Thymus (tissue), 11 donors: ENCODE data around the gene KCNA5. TPM values are rescaled to one million over a fixed set of nuclear protein-coding genes. Genes with fewer than 3 reads are reported as not detected.

Experiments used
- DNase-seq, 9 donors: peaks; one replicate each; pipeline ENCODE4 v3.0.0-alpha.2; 2013; ENCODE audit warnings: low spot score in 9 of 9, low read depth in 6 of 9, missing footprints in 1 of 9
- H3K27ac ChIP-seq, 2 donors: one replicate each; pipeline ENCODE4 v1.5.1; 2013; ENCODE audit warnings: control low read depth in 1 of 2, low read depth in 1 of 2, low read length in 1 of 2, mild to moderate bottlenecking in 1 of 2, moderate library complexity in 1 of 2
- H3K27me3 ChIP-seq, 2 donors: one replicate each; pipeline ENCODE4 v1.5.1; 2013; ENCODE audit warnings: low read length in 1 of 2; ENCODE audit not compliant: control insufficient read depth in 2 of 2, insufficient read depth in 1 of 2
- H3K36me3 ChIP-seq, 2 donors: one replicate each; pipeline ENCODE4 v1.5.1; 2013; ENCODE audit warnings: low read length in 1 of 2, mild to moderate bottlenecking in 1 of 2, moderate library complexity in 1 of 2; ENCODE audit not compliant: control insufficient read depth in 2 of 2, insufficient read depth in 2 of 2
- H3K4me1 ChIP-seq, 2 donors: one replicate each; pipeline ENCODE4 v1.5.1; 2013; ENCODE audit warnings: low read length in 2 of 2; ENCODE audit not compliant: control insufficient read depth in 2 of 2, insufficient read depth in 2 of 2
- H3K4me3 ChIP-seq, 2 donors: one replicate each; pipeline ENCODE4 v1.5.1; 2013; ENCODE audit warnings: low read length in 2 of 2, control low read depth in 1 of 2, mild to moderate bottlenecking in 1 of 2
- H3K9me3 ChIP-seq, 2 donors: one replicate each; pipeline ENCODE4 v1.5.1; 2013; ENCODE audit warnings: low read length in 1 of 2, mild to moderate bottlenecking in 1 of 2; ENCODE audit not compliant: control insufficient read depth in 2 of 2, insufficient read depth in 1 of 2
- WGBS: extraction: QIAGEN DNeasy Blood & Tissue Kit; methylation state at CpG from one replicate; pipeline ENCODE4 v1.1.7; 2013; 5-methylcytosine and 5-hydroxymethylcytosine counted together
- polyA plus RNA-seq: library from polyadenylated mRNA; stranded (reverse); fragments of 200-250 nt; gene quantifications from one replicate; pipeline ENCODE4 v1.2.3, GENCODE V29; 2013
- total RNA-seq: library from RNA; stranded (reverse); fragments of 120-200 nt; gene quantifications from one replicate; pipeline ENCODE4 v1.2.4, GENCODE V29; 2013
- donor health status: healthy.

Gene KCNA5
- total and polyA plus RNA-seq, 2 donors = 0.33 to 2.9 TPM

- no peak overlapping the region for H3K27ac ChIP-seq
- H3K27me3 ChIP-seq = peaks cover 0 to 9% of the 10 kb centered on the region in 2 donors
- 95% methylated on average over 6 of the region's 6 CpGs for WGBS
- H3K4me1 ChIP-seq = no peaks in the 10 kb centered on the region
- no peak overlapping the region for H3K4me3 ChIP-seq
- no peak for DNase-seq
- no peaks in the 10 kb centered on the region for H3K36me3 ChIP-seq
- no peaks in the 10 kb centered on the region for H3K9me3 ChIP-seq
These were observed 33.5 kb upstream of the KCNA5 start for GRCh38 chr12:5010151-5010550.

GRCh38 chr12:5012337-5012736 lies 31.3 kb upstream of the KCNA5 start:
- peaks cover 0 to 9% of the 10 kb centered on the region in 2 donors for H3K27me3 ChIP-seq
- 93% methylated on average over 6 of the region's 6 CpGs for WGBS
- DNase-seq = no peak
- no peak overlapping the region for H3K27ac ChIP-seq
- no peak overlapping the region for H3K4me3 ChIP-seq
- H3K9me3 ChIP-seq = no peaks in the 10 kb centered on the region
- H3K36me3 ChIP-seq = no peaks in the 10 kb centered on the region
- H3K4me1 ChIP-seq = no peaks in the 10 kb centered on the region

DNA sequence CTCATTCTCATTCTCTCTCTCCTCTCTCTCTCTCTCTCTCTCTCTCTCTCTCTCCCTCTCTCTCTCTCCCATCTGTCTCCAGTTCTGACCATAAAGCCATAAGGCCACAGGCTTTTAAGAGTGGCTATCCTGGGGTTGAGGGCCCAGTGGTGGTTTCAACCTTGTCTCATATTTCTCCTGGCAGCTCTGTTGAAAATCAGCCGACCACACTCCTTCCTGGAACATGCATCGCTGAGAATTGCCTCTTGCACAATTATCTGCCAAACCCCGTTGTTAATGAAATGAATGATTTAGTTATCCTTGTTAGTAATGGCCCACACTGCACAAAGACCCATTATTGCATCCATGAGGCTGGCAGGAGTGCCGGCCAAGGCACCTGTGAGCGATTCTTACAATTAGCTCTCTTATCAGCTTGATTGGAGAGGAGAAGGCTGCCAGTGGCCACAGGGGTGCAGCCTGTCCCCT lies 30.4 kb upstream of the KCNA5 start:
- H3K36me3 ChIP-seq = no peaks in the 10 kb centered on the region
- peaks cover 0 to 9% of the 10 kb centered on the region in 2 donors for H3K27me3 ChIP-seq
- H3K9me3 ChIP-seq = no peaks in the 10 kb centered on the region
- no peak overlapping the region for H3K27ac ChIP-seq
- H3K4me3 ChIP-seq = no peak overlapping the region
- H3K4me1 ChIP-seq = no peaks in the 10 kb centered on the region
- no peak for DNase-seq
- WGBS = 65% methylated on average over 5 of the region's 5 CpGs

GRCh38 chr12:5014269-5014668 lies 29.4 kb upstream of the KCNA5 start:
- Histone ChIP-seq H3K9me3 (no peaks in the 10 kb centered on the region), H3K4me1 (no peaks in the 10 kb centered on the region), H3K36me3 (no peaks in the 10 kb centered on the region), H3K4me3 (no peak overlapping the region), H3K27ac (no peak overlapping the region), H3K27me3 (peaks cover 0 to 9% of the 10 kb centered on the region in 2 donors)
- 89% methylated on average over 2 of the region's 2 CpGs for WGBS
- no peak for DNase-seq

- no peaks in the 10 kb centered on the region for H3K9me3 ChIP-seq
- no peaks in the 10 kb centered on the region for H3K4me1 ChIP-seq
- no peak overlapping the region for H3K27ac ChIP-seq
- peaks cover 0 to 6% of the 10 kb centered on the region in 2 donors for H3K27me3 ChIP-seq
- no peak for DNase-seq
- no peaks in the 10 kb centered on the region for H3K36me3 ChIP-seq
- H3K4me3 ChIP-seq = no peak overlapping the region
- WGBS = 89% methylated on average over 12 of the region's 12 CpGs
These were observed 27.8 kb upstream of the KCNA5 start for GRCh38 chr12:5015711-5016492.

GRCh38 chr12:5016526-5016925 lies 27.2 kb upstream of the KCNA5 start:
- Histone ChIP-seq H3K9me3 (no peaks in the 10 kb centered on the region), H3K4me3 (no peak overlapping the region), H3K4me1 (no peaks in the 10 kb centered on the region), H3K36me3 (no peaks in the 10 kb centered on the region), H3K27me3 (peaks cover under 1 to 6% of the 10 kb centered on the region in 2 donors), H3K27ac (no peak overlapping the region)
- no peak for DNase-seq
- 96% methylated on average over 5 of the region's 5 CpGs for WGBS

GRCh38 chr12:5017638-5018348 lies 25.9 kb upstream of the KCNA5 start:
- Histone ChIP-seq H3K27ac (no peak overlapping the region), H3K4me1 (no peaks in the 10 kb centered on the region), H3K4me3 (no peak overlapping the region), H3K9me3 (no peaks in the 10 kb centered on the region), H3K36me3 (no peaks in the 10 kb centered on the region), H3K27me3 (peaks cover 3 to 6% of the 10 kb centered on the region in 2 donors)
- DNase-seq = no peak
- 86% methylated on average over 24 of the region's 24 CpGs for WGBS

- WGBS = 87% methylated on average over 3 of the region's 3 CpGs
- Histone ChIP-seq H3K4me1 (no peaks in the 10 kb centered on the region), H3K9me3 (no peaks in the 10 kb centered on the region), H3K27me3 (peaks cover under 1 to 3% of the 10 kb centered on the region in 2 donors), H3K4me3 (no peak overlapping the region), H3K36me3 (no peaks in the 10 kb centered on the region), H3K27ac (no peak overlapping the region)
- no peak for DNase-seq
These were observed 25.0 kb upstream of the KCNA5 start for GRCh38 chr12:5018677-5019076.

DNA sequence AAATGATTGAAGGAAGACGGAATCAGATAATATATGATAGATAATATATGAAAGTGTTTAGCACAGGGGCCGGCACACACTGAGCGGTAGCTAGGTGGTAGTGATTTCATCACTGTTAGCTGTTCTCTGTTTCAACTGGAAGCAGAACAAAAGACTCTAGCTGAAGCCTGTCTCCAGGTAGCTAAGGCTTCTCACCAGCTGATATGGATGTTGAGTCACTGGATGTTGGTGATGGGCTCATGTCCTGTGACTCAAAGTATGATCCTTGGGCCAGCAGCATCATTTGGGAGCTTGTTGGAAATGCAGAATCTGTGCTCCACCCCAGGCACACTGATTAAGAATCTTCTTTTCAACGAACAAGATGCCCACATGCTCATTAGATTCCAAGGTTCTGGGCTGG lies 21.7 kb upstream of the KCNA5 start:
- 93% methylated on average over 4 of the region's 4 CpGs for WGBS

More for the DNA sequence above, 21.7 kb upstream of the KCNA5 start:
- DNase-seq = no peak
- Histone ChIP-seq H3K36me3 (no peaks in the 10 kb centered on the region), H3K4me1 (no peaks in the 10 kb centered on the region), H3K4me3 (no peak overlapping the region), H3K27ac (no peak overlapping the region), H3K27me3 (peaks cover 4 to 9% of the 10 kb centered on the region in 2 donors), H3K9me3 (no peaks in the 10 kb centered on the region)
